GM19351 (cell line): ENCODE measurements around the gene TYW3.
"Not testable (repeated sequence)": the region's sequence is repeated elsewhere in the genome, so short reads cannot be mapped to it uniquely, and the experiment has no call there.

ENCODE experiments used
- ATAC-seq: cut with Tn5 transposase; IDR thresholded peaks from one replicate; pipeline ENCODE4 v1.9.1; 2021; ENCODE audit warnings: mild to moderate bottlenecking, moderate library complexity; ENCODE audit not compliant: unreplicated experiment

The TYW3 gene

DNA sequence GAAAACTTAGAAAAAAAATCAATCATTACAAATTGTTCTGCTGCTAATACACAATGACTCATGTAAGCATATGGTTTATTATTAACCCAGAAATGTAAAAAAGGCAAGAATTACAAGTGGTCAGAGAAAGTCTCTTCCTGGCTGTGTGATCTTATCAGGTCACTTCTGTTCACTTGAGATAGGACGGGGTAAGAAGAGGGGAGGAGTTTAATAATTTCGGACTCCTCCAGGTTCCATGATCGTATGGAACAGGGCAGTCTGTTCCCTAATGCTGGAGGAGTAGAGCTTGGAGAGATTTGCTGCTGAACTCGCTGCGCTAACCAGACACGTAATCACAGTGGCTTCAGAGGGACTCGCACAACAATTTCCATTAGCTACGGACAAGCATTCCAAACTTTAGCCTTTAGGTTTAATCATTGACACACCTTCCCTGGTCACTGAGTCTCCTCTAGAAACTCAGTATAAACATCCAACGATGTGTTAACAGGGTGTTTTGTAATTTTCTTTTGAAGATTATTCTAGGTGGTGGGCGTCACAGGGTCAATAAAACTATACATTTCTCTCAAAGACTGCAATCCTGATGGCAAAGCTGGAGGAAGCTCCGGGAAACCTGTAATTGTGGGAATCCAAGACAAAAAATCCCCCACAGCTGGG lies 1.4 kb upstream of the TYW3 start:
- no peak for ATAC-seq

DNA sequence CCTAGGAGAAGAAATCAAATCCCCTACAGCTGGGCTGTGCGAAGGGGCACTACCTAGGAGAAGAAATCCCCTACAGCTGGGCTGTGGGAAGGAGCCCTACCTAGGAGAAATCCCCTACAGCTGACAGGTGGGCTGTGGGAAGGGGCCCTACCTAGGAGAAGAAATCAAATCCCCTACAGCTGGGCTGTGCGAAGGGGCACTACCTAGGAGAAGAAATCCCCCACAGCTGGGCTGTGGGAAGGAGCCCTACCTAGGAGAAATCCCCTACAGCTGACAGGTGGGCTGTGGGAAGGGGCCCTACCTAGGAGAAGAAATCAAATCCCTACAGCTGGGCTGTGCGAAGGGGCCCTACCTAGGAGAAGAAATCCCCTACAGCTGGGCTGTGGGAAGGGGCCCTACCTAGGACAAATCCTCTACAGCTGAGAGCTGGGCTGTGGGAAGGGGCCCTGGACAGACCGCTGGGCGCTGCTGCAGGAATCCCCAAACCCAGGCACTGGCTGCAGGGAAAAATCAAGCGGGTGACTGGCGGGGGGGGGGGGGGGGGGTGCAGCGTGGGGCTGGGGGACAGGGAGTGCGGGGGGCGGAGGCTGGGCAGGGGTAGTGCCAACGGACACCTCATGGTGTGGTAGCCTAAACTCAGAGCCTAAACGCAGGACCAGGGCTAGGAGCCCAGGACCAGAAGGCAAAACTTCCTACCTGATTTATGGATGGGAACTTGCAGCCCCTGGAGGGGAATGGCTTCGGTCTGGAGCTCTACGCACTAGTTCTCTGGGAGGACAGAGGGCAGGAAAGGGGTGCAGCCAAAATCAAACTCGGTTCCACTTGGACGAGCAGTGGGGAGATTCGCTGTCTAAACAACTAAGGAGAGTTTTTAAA lies 643 bp upstream of the TYW3 start:
- ATAC-seq: peak; percentile 18

DNA sequence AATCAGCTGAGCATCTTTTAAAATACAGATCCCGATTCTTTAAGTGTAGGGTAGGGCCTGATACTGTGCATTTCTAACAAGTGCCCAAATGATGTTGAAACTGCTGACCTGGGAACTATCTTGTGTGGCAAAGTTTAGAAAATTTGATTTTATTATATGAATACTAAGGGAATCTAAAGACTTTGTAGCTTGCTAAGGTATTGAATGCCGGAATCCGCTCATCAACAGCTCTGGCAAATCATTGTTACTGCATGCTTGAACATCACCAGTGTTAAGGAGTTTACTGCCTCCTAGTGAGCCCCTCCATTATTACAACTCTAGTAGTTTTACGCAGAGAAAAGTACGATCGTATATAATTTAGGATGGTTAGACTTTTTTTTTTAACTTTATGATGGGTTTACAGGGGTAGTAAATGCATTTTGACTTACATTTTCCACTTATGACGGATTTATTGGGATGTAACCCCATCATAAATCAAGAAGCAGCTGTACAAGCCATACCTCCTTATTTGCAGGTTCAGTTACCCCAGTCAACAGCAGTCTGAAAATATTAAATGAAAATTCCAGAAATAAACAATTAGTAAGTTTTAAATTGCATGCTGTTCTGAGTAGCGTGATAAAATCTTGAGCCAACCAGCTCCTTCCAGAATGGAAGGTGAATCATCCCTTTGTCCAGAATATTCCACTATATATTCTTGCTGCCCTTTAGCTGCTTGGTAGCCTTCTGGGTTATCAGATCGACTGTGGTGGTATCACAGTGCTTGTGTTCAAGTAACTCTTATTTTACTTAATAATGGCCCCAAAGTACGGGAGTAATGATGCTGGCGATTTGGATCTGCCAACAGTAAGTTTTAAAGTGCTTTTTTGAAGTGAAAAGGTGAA lies 892 bp downstream of the TYW3 start:
- ATAC-seq: peak; percentile 60

DNA sequence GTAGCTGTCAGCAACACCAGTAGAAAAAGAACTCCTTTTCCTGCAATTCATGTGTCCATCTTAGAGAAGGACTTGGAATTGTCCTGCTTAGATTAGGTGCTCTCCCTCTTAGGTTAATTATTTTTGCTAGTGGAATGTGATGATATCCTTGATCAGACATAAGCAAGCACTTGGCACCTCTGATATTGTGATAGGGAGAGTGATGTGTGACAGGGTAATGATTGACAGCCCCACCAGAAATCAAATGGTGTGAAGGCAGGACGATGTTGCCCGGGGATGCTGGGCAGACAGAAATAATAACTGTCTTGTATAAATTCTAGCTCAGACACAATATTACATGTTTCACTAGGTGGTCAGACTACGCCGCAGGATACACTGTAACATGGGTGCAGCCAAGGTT lies 4.4 kb downstream of the TYW3 start:
- no peak for ATAC-seq

DNA sequence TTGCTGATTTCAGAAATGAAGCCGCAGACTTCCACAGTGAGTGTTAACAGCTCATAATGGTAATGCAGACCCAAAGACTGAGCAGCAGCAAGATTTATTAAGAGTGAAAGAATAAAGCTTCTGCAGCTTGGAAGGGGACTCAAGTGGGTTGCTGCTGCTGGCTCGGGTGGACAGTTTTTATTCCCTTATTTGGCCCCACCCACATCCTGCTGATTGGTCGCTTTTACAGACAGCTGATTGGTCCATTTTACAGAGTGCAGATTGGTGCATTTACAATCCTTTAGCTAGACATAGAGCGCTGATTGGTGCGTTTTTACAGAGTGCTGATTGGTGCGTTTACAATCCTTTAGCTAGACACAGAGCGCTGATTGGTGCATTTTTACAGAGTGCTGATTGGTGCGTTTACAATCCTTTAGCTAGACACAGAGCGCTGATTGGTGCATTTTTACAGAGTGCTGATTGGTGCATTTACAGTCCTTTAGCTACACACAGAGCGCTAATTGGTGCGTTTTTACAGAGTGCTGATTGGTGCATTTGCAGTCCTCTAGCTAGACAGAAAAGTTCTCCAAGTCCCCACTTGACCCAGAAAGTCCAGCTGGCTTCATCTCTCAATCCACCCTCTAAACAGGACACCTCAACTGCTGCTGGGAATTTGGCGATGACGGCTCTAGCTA lies 7.5 kb downstream of the TYW3 start:
- not testable (repeated sequence) for ATAC-seq

DNA sequence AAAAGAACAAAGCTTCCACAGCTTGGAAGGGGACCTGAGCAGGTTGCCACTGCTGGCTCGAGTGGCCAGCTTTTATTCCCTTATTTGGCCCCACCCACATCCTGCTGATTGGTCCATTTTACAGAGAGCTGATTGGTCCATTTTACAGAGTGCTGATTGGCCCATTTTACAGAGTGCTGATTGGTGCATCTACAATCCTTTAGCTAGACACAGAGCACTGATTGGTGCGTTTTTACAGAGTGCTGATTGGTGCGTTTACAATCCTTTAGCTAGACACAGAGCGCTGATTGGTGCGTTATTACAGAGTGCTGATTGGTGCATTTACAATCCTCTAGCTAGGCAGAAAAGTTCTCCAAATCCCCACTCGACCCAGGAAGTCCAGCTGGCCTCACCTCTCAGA lies 12.3 kb downstream of the TYW3 start:
- not testable (repeated sequence) for ATAC-seq

DNA sequence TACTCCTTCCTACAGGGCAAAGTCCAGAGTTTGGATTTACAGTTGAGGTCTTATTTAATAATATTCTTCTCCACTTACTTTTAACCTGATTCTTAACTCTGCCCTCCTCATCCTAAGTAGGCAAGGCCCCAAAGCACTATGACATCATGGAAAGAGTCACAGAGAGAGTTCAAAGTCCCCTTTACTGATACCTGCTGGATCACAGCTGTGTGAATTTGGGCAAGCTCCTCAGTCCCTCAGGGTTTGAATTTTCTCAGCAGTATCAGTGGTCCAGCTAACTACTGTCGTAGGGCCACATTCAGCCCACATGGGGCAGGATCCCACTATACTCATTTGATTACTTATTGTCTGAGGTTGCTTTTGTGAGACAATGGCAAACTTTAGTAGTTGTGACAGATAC lies 16.0 kb downstream of the TYW3 start:
- no peak for ATAC-seq

DNA sequence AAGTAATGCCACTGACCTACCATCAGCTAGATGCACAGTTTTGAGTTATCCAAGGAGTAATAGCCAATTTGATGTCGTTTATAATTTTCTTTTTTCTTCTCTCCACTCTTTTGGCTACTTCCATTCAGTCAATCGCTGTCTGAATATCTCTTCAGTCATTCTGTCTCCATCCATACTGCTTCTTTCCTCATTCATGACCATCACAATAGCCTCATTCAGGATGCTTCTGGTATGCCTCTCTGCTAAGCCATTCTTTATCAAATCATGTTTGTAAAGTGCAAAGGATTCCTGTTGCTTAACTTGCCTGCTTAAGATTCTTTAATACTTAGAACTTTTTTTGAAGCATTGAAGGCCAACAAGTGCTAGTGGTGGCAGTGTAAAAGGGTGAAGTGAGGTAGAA lies 20.2 kb downstream of the TYW3 start:
- ATAC-seq: no peak

DNA sequence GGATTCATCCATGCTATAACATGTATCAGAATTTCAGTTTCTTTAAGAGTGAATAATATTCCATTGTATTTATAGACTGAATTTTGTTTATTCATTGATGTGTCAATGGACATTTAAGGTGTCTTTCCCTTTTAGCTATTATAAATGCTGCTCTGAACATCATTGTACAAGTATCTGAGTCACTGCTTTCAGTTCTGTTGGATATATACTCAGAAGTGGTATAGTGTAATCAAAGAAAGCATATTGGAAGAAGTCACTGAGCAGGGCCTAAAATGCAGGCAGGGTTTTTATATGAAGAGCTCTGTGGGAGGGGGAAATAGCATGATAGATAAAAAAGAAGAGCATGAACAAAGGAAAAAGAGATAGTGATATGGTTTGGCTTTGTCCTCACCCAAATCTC lies 22.5 kb downstream of the TYW3 start:
- no peak for ATAC-seq

DNA sequence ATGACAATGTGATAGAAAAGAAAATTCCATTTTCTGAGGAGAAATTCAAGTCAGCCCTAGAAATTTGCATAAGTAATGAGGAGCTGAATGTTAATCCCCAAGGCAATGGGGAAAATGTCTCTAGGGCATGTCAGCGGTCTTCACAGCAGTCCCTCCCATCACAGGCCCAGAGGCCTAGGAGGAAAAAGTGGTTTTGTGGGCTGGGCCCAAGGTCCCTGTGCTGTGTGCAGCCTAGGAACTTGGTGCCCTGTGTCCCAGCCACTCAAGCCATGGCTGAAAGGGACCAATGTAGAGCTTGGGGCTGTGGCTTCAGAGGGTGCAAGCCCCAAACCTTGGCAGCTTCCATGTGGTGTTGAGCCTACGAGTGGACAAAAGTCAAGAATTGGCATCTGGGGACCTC lies 23.7 kb downstream of the TYW3 start:
- ATAC-seq: not testable (repeated sequence)

DNA sequence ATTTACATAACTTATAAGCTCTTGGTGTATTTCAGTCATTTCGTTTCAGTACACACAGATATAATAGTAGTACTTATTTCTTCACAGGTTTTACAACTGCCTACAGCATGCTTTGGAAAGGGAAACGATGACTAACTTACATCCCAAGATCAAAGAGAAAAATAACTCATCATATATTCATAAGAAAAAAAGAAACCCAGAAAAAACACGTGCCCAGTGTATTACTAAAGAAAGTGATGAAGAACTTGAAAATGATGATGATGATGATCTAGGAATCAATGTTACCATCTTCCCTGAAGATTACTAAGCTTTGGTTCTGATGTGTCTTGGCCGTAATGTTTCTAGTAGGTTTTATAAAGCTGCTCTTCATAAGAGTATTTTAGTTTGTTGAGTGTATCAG lies 30.9 kb downstream of the TYW3 start:
- ATAC-seq: no peak

DNA sequence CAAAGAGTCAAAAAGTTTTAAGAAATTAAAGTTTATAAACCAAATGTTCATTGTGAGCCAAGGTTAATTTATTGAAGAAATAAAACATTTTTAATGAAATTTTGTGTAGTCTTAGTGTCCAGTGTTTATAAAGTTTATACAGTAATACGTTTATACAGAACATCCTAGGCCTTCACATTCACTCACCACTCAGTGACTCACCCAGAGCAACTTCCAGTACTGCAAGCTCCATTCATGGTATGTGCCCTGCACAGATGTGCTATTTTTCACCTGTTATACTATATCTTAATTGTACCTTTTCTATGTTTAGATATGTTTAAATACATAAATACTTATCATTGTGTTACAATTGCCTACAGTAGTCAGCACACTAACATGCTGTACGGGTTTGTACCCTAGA lies 33.6 kb downstream of the TYW3 start:
- ATAC-seq: no peak

DNA sequence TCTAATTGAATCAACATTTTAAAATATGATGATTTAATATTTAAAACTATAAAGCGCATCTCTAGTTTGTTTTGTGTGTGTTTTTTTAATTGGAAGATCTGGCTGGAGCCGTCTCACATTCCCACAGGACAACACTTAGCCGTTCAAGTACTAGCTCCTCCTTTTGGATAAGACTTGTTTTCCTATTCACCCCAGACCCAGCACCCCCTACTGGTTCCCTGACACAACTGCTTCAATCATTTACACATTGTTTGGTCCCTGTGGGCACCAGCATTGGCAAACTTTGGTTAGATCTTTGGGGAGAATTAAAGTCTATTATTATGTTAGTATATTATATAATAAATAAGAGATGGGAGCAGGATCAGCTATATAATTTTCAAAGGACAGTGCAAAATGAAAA lies 34.5 kb downstream of the TYW3 start:
- peak; percentile 49 for ATAC-seq

DNA sequence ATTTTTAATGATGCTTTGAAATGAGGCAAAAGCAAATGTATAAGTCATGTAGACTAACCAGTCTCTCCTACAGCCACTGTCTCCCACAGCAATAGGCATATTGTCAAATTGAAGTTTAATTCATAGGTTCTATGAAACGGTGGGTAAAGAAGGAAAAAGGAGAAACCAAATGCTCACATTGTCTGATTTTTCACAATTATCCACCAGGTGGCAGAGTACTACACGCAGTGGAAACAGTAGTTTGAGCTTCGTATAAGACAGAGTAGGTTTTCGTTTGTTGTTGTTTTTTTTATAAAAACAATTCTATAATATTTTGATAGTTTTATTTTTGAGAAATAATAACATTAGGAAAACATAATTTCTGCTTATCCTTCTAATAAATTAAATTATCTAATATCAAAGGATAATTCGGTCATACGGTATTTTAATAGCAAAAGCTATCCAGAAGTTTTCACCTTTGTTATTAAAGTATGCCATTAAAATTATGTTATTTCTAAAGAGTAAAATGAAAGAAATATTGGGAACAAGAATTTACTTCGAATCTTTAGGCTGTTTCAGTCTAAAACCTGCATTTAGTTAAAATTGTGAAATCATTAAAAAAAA lies 39.1 kb downstream of the TYW3 start:
- ATAC-seq: peak; percentile 81

DNA sequence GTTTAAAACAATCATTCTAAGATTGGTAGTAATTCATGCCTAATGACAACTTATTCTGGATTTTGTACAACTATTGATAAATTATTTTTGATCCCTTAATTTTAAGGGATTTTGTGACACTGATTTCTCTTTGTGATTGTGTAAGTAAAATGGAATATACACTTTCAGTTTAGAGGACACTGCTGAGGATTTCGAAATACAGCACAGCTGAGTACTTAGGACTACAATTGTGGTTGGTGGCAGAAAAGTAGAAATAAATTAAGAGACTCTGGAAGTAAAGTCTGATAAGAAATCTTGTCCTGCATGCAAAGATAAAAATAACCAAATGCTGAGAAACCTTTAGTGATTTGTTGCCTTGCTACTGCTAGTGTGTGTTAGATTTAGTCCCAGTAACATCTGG lies 40.0 kb downstream of the TYW3 start:
- no peak for ATAC-seq

DNA sequence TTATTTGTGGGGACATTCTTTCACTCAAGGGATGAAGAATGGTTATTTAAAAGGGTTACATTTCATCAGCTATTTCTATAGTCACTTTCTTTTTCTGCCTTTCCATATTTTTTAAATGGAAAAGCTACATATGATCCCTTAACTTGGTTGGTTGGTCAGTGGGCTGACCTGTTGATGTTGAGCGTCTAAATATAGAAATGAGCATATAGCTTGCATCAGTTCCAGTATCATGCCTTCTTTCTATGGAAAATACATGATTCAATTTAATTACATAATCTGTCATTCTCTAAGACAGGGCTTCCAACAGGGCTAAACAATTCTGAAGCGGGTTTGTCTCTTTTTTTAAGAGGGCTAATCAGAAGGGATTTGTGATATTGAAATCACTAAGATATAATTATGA lies 40.6 kb downstream of the TYW3 start:
- ATAC-seq: no peak

DNA sequence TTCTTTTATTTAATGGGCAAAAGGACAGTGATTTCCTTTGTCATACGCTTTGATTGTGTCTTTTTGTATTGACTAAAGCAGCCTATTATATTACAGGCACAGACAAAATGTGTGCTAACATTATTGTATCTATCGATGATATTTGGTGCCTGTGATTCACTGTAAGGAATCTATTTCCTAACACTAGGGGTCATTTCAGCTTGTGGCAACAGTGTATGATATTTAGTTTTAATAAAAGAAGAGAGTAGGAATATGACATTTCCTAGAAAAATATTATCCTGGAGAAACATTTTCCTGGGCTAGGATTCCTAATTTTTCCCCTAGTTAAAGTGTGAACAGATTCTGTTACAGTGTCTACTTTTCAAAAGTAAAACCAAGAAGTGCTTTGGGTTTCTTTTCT lies 42.8 kb downstream of the TYW3 start:
- no peak for ATAC-seq

DNA sequence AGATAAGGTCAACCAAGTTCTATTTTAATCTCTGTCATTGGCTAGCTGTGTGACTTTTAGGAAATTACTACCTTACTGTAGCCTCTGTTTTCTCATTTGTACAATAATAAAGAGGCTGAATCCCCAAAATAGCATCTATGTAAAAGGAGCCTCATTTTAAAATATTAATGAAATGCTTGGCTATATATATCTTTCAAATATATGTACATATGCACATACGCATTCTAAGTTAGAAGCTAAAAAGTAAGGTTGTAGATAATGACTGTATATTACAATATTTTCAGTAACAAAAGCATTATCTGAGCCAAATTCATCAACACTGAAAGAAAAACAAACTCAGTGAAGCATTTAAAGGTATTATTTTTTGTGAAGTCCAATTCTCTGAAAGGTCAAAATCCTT lies 44.6 kb downstream of the TYW3 start:
- no peak for ATAC-seq

DNA sequence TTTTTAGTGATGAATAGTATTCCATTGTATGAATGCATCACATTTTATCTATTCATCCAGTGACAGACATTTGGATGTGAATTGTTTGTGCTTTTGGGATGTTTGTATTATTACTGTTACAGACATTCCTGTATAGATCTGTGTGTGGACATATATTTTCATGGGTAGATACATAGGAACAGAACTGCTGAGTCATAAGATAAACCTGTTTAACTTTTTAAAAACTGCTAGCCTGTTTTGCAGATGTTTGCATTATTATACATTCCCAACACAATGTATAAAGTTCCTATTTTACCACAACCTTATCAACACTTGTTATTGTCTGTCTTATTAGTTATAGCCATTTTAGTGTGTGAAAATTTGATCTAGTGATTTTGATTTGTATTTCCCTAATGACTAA lies 46.8 kb downstream of the TYW3 start:
- ATAC-seq: no peak

DNA sequence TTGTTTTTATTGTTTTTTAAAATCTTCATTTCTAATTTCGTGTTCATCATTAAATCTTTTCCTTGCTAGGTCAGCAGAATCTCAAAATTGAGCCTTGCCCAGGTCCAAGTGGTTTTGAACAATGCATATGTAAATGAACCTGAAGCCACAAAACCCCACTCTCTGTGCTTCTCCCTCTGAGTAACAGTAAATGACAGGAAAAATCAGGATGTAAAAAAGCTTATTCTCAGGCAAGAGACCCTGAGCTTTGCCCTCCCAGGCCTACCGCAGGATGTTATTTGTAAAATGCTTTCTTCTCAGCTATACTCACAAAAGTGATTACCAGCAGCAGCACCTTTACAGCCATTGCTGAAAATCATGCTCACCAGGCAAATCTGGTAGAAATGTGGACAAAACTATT lies 47.6 kb downstream of the TYW3 start:
- no peak for ATAC-seq

DNA sequence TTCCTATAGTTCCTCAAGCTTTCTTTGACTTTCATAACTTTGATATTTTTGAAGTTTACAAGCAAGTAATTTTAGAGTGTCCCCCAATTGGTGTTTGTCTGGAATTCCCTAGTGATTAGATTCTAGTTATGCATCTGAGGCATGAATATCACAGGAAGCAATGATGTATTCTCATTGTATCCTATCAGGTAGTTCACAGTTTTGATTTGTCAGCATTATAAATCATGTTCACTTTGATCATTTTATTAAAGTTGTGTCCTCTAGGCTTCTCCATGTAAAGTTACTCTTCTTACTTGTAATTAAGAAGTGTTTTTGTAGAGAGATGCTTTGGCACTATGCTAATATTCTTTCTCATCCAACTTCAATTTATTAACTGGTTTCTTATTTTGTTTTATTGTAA lies 53.0 kb downstream of the TYW3 start:
- no peak for ATAC-seq
